NT2/D1 (cell line): ENCODE measurements around the gene ASPG.
A peak's percentile ranks its signal among the peaks of the same experiment; 100 is the strongest.

ENCODE experiments used
- DNase-seq: peaks from one replicate; pipeline ENCODE4 v3.0.0-alpha.2; 2011; ENCODE audit warnings: low read depth, low spot score
- H3K27me3 ChIP-seq: 2 replicates; pipeline ENCODE4 v1.6.0; 2011; ENCODE audit warnings: mild to moderate bottlenecking; ENCODE audit not compliant: insufficient read length, insufficient read depth
- H3K36me3 ChIP-seq: 2 replicates; pipeline ENCODE4 v1.6.1; 2011; ENCODE audit warnings: mild to moderate bottlenecking, low read length, mixed read lengths; ENCODE audit not compliant: insufficient read depth, insufficient read length
- H3K4me1 ChIP-seq: 2 replicates; pipeline ENCODE4 v1.5.1; 2011; ENCODE audit not compliant: insufficient read depth, insufficient read length
- H3K4me3 ChIP-seq: 2 replicates; pipeline ENCODE4 v1.5.1; 2011; ENCODE audit warnings: low read depth; ENCODE audit not compliant: insufficient read length
- H3K9ac ChIP-seq: 2 replicates; pipeline ENCODE4 v1.6.0; 2011; ENCODE audit warnings: low read depth; ENCODE audit not compliant: insufficient read length
- H3K9me3 ChIP-seq: 2 replicates; pipeline ENCODE4 v1.5.1; 2011; ENCODE audit warnings: mild to moderate bottlenecking, low read length; ENCODE audit not compliant: insufficient read depth
- SUZ12 ChIP-seq: IDR thresholded peaks from 2 replicates; pipeline ENCODE4 v1.6.1; 2011; ENCODE audit not compliant: insufficient read length, insufficient read depth; ENCODE audit errors: extremely low read depth
- YY1 ChIP-seq: IDR thresholded peaks from 2 replicates; pipeline ENCODE4 v1.6.1; 2011; ENCODE audit not compliant: insufficient read length, insufficient read depth
- ZNF274 ChIP-seq: IDR thresholded peaks from 2 replicates; pipeline ENCODE4 v1.6.1; 2011; ENCODE audit warnings: mild to moderate bottlenecking, low read depth, low read length

The ASPG gene

GRCh38 chr14:104134061-104134965 lies 48.8 kb downstream of the ASPG start:
- DNase-seq = no peak
- Histone ChIP-seq H3K36me3 (no peaks in the 10 kb centered on the region), H3K4me3 (no peak overlapping the region), H3K9ac (no peak overlapping the region), H3K9me3 (peaks cover 12% of the 10 kb centered on the region), H3K27me3 (peaks cover 25% of the 10 kb centered on the region), H3K4me1 (peaks cover 8% of the 10 kb centered on the region)
- no peak for TF ChIP-seq YY1
- no peak for TF ChIP-seq SUZ12
- TF ChIP-seq ZNF274 = no peak

GRCh38 chr14:104135121-104135903 lies 49.8 kb downstream of the ASPG start:
- no peak for TF ChIP-seq YY1
- TF ChIP-seq SUZ12 = no peak
- no peak for TF ChIP-seq ZNF274
- H3K9ac ChIP-seq = peak overlapping the region; percentile 70
- DNase-seq = peak; percentile 55
- peaks cover 2% of the 10 kb centered on the region; the same call in 1 of the 2 replicates for H3K9me3 ChIP-seq
- peak overlapping the region; percentile 57 for H3K4me3 ChIP-seq
- H3K27me3 ChIP-seq = peaks cover 25% of the 10 kb centered on the region
- H3K36me3 ChIP-seq = no peaks in the 10 kb centered on the region
- peaks cover 8% of the 10 kb centered on the region for H3K4me1 ChIP-seq

GRCh38 chr14:104135904-104136471 lies 50.5 kb downstream of the ASPG start:
- H3K27me3 ChIP-seq = peaks cover 25% of the 10 kb centered on the region
- peak overlapping the region; percentile 70 for H3K9ac ChIP-seq
- H3K4me3 ChIP-seq = peak overlapping the region; percentile 57
- H3K9me3 ChIP-seq = no peaks in the 10 kb centered on the region
- H3K36me3 ChIP-seq = no peaks in the 10 kb centered on the region
- H3K4me1 ChIP-seq = peaks cover 10% of the 10 kb centered on the region
- TF ChIP-seq ZNF274 (no peak), YY1 (no peak), SUZ12 (no peak)
- DNase-seq = no peak

GRCh38 chr14:104136472-104137296 lies 51.2 kb downstream of the ASPG start:
- Histone ChIP-seq H3K4me3 (peak overlapping the region; percentile 57), H3K9ac (peak overlapping the region; percentile 61), H3K4me1 (peaks cover 11% of the 10 kb centered on the region), H3K27me3 (peaks cover 25% of the 10 kb centered on the region), H3K9me3 (no peaks in the 10 kb centered on the region), H3K36me3 (no peaks in the 10 kb centered on the region)
- DNase-seq = no peak
- TF ChIP-seq SUZ12 (peak; percentile 15), YY1 (no peak), ZNF274 (no peak)

- Histone ChIP-seq H3K9ac (peak overlapping the region; percentile 72), H3K27me3 (peaks cover 25% of the 10 kb centered on the region), H3K4me3 (peak overlapping the region; percentile 73), H3K36me3 (peaks cover 6% of the 10 kb centered on the region), H3K9me3 (no peaks in the 10 kb centered on the region), H3K4me1 (peaks cover 16% of the 10 kb centered on the region)
- DNase-seq = peak; percentile 47
- TF ChIP-seq SUZ12 = no peak
- no peak for TF ChIP-seq YY1
- TF ChIP-seq ZNF274 = no peak
Observed at GRCh38 chr14:104137297-104138097, 52.0 kb downstream of the ASPG start.
